ENCODE measurements around the gene DDI2.

The DDI2 gene

DNA sequence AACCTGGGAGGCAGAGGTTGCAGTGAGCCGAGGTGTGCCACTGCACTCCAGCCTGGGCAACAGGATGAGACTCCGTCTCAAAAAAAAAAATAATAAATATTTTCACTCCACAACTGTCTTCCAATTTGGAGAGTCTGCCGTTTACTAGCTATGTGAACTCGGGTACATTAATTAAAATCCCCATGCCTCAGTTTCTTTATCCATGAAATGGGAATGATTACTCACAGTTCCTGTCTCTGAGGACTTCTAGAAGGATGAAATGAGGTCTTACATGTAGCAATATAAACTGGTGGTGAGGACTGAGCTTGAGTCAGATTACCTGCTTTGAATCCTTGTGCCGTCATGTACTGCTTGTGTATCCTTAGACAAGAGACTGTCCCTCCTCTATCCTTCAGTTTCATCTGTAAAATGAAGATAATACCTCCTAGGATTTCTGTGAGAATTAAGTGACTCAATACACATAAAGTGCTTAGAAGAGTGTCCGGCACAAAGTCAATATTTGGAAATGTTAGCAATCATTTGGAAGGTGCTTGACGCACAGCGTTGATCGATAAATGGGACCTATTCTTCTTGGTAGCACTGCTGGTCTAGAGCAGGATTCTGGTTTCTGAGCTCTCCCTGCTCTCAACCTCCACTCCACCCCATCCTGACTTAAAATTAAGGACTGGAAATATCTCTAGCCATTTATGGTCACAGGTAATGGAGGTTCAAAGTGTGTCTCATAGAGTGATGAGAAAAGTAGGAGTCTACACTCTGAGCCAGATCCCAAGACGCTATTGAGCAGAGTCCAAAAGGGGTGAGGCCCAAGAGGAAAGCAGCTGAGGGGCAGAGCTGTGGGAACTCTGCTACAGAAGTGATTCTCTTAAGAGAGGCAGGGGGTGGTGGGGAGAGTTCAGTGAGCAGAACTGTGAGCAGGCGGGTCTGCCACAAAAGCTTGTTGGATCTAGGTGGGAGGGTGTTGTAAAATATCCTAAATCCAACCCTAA is 11.6 kb upstream of the DDI2 start:
- DNase-seq (ENCODE audit: low read depth in 3 of 3, low spot score in 1 of 3): no peak

DNA sequence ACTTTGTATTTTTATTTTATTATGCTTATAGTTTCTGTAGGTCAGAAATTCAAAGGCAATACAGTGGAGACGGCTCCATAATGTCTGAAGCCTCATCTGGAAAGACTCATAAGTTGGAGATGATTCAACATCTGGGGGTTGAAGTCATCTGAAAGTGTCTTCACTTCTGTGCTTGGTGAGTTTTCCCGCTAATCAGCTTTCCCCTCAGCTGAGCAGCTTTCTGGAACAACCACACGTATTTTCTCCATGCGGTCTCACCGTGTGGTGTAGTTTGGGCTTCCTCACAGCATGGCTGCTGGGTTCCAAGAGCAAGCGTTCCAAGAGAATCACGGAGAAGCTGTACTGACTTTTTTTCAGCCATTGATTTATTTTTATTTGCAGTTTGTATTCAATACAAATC is 7.6 kb upstream of the DDI2 start:
- no peak for DNase-seq (ENCODE audit: low read depth in 3 of 3, low spot score in 1 of 3)

DNA sequence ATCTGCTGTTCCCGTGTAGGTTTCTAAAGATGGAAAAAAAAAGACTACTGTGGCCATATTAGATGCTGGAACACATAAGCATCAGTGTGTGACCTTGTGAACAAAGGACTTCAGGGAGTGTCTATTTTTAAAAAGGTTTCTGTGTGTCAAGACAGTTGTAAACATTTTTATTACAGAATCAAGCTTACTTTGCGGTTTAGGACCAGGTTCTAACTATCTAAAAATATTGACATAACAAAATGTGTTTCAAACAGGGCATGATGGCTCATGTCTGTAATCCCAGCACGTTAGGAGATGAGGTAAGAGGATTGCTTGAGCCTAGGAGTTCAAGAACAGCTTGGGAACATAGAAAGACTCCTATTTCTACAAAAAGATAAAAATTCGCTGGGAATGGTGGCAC is 7.1 kb upstream of the DDI2 start:
- no peak for DNase-seq (ENCODE audit: low read depth in 3 of 3, low spot score in 1 of 3)

DNA sequence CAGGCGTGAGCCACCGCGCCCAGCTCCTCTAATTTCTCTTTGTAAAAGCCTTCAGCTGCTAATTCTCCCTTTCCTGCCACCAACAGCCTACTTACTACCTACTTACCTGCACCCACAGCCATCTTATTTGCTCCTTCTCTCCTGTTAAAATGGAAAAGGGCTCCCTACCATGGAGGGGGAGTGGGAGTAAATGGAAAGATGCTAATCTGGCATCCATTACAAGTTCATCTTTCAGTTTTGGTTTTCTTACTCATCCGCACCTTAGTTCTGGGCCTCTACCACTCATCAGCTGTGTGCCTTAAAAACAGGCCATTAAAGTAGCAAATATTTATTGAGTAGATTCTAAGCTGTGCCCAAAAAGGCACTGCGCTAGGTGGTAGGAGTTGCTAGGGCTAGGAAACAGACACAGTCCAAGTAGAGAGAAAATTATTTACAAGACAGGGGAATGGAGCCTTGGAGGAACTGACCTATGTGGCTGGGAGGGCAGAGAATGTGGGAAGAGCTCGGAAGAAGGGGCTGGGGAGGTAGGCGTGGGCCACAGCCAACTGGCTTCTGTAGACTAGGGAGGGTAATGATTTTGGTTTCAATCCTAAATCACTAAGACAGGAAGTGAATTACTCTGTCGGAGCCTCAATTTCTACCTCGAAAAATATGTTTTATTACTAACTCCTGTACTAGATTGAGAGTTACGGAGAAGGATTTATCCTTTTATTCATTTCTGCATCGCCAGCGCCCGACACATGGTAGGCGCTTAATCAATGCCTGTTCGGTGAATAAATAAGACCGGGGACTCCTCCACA is 685 bp upstream of the DDI2 start:
- no peak for DNase-seq (ENCODE audit: low read depth in 3 of 3, low spot score in 1 of 3)

DNA sequence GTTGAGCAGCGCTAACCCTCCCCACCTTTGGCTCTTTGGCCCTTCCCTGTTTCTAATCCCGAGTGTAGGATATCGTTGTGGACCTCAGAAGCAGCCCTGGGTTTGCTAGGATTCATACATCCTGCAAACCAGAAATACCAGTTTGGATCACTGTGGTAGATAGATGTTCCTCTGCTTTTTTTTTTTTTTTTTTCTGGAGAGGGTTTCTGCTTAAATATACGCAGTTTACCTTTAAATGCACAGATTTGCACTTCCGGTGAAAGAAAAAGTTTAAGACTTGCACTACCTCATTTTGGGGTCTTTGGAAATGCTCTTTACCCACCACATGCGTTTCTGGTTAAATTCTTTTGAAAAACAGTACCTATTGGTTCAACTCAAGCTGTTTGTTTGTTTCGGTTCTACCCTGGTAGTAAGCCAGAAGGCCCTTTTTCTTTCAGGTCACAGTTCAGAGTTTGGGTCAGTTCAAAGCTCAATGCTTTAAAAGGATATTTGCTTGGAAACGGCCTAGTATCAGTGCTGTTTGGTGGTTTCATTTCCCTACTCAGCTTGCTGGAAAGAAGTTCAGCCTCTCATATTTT is 908 bp downstream of the DDI2 start:
- DNase-seq (ENCODE audit: low read depth in 3 of 3, low spot score in 1 of 3): no peak

DNA sequence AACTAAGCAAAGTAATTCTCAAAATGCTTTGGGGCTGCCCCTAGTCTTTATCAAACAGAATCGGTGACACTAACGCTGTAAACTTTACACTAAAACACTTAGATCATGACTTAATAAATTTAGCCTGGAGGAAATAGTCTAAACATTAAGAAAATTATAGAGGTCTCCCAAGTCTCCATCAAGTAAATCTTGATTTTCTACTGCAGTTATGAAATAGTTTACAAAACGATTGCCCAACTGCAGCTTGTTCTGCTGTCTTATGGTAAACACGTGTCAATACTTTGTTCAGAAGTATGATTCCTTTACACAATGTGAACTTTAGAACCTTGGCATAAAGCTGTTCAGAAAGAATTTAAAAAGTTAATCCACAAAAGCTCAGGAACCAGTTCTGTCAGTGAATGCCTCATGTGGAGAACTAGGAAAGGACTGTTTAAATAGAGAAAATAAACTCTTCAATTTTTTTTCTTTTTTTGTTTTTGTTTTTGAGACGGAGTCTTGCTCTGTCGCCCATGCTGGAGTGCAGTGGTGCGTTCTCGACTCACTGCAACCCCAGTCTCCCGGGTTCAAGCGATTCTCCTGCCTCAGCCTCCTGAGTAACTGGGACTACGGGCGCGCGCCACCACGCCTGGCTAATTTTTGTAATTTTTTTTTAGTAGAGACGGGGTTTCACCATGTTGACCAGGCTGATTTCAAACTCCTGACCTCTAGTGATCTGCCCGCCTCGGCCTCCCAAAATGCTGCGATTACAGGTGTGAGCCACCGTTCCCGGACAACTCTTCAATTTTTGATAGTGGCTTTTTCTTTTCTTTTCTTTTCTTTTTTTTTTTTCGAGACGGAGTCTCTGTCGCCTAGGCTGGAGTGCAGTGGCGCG is 1.6 kb downstream of the DDI2 start:
- DNase-seq (ENCODE audit: low read depth in 3 of 3, low spot score in 1 of 3): no peak

DNA sequence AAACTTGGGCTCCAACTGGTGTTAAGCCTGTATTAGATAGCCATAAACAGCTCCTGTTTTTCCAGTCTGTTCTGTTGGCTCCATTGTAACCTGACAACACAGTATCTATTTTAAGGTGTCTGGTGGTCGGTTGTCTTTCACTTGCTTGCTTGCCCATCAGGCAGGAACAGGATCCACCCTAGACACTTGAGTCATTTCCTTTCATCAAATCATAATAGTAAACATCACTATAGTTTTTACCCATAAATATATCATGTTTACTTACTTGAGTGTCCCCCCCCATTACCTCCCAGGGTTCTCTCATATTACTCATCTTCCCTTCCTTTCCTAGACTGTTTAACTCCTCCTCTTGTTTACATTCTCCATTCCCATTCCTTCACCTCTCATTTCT is 2.9 kb downstream of the DDI2 start:
- no peak for DNase-seq (ENCODE audit: low read depth in 3 of 3, low spot score in 1 of 3)

DNA sequence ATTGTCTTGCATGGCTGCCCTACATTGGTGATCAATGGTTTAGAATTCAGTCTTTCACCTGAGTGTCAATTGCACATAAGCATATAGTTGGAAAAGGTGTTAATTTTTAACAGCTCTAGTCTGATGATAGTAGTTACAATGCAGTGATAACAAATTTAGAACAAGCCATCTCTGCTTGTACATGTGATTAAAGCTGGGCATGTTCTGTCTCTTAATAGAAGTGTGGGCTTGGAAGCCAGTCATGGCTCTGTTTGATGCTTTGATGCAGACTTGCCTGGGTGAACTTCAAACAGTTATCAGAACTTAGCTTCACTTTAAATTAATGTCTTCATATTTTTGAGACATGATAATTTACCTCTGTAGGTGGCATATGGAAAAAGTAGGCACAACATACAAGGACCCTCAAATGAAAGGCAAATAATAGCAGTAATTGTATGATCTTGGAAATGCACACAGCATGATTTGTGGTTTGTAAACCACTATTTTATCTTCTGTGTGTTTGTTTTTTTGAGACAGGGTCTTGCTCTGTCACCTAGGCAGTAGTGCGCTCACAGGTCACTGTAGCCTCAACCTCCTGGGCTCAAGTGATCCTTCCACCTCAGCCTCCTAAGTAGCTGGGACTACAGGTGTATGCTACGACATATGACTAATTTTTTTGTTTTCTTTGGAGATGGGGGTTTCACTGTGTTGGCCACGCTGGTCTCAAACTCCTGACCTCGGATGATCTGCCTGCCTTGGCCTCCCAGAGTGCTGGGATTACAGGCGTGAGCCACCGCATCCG is 3.8 kb downstream of the DDI2 start:
- DNase-seq (ENCODE audit: low read depth in 3 of 3, low spot score in 1 of 3): no peak

DNA sequence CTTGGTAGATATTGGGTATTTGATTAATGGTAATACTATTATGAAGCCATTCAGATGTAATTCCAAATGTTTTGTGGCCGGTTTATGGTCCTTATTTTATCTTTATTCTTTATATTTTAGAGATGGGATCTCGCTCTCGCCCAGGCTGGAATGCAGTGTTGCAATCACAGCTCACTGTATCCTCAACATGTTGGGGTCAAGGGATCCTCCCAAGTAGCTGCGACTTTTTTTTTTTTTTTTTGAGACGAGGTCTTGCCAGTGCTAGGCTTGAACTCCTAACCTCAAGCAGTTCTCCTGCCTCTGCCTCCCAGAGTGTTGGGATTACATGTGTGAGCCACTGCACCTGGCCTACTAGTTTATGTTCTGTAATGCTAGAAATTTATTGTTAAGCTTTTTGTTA is 4.7 kb downstream of the DDI2 start:
- DNase-seq (ENCODE audit: low read depth in 3 of 3, low spot score in 1 of 3): no peak

DNA sequence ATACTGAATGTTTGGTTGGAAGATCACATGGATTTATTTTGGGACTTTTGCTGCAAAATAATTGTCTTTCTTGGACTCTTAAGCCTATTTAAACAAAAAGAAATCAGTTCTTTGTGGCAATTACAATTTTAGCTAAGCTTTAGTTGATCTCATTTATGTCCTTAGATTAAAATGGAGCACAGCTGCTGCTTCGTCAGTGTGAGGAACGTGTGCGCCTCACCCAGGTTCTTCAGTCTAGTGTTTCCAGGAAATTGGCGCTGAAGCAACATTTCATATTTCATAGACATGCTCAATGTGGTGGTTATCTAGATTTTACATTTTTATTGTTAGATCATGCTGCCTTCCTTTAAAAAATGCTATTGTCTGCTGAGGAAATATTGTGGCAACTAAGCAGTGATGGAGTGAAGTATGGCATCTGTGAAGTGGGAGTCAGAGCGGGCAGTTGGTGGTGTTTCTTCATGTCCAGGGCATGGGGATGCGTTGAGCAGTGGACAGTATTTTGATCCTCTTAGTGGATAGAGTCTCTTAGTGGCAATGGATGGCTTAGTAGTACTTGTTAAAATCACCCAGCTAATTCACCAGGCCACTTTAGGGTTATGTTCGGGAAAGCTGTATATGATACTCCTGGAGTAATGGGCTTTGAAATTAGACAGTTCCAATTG is 5.6 kb downstream of the DDI2 start:
- DNase-seq (ENCODE audit: low read depth in 3 of 3, low spot score in 1 of 3): no peak

DNA sequence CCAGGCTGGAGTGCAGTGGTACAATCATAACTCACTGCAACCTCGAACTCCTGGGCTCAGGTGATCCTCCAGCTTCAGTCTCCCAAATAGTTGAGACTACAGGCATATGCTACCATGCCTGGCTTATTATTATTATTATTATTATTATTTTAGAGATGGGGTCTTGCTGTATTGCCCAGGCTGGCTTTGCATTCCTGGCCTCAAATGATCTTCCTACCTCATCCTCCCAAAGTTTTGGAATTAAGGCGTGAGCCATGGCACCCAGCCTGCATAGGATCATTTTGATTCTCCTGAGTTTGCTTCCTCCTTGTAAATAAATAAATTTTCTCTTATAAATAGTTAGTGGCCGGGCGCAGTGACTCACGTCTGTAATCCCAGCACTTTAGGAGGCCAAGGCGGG is 6.2 kb downstream of the DDI2 start:
- no peak for DNase-seq (ENCODE audit: low read depth in 3 of 3, low spot score in 1 of 3)

DNA sequence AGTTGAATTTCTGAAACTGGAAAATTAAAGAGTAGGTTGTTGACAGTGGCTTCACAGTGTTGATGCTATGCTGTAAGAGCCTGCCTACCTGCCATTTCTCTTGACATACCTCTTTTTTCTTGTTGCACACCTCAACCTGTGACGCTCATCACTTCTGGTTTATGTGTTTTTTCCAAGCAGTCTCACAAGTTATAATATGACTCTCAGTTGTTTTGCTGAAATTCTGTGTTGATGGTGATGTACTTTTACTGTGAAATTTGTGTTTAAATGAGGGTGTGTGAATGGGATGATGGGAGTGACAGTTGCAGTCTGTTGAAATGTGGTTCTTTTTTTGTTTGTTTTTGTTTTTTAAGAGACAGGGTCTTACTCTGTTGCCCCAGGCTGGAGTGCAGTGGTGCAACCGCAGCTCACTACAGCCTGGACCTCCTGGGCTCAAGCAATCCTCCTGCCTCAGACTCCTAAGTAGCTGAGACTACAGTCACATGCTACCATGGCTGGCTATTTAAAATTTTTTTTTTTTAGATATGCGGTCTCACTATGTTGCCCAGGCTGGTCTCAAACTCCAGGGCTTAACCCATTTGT is 7.0 kb downstream of the DDI2 start:
- DNase-seq (ENCODE audit: low read depth in 3 of 3, low spot score in 1 of 3): no peak

DNA sequence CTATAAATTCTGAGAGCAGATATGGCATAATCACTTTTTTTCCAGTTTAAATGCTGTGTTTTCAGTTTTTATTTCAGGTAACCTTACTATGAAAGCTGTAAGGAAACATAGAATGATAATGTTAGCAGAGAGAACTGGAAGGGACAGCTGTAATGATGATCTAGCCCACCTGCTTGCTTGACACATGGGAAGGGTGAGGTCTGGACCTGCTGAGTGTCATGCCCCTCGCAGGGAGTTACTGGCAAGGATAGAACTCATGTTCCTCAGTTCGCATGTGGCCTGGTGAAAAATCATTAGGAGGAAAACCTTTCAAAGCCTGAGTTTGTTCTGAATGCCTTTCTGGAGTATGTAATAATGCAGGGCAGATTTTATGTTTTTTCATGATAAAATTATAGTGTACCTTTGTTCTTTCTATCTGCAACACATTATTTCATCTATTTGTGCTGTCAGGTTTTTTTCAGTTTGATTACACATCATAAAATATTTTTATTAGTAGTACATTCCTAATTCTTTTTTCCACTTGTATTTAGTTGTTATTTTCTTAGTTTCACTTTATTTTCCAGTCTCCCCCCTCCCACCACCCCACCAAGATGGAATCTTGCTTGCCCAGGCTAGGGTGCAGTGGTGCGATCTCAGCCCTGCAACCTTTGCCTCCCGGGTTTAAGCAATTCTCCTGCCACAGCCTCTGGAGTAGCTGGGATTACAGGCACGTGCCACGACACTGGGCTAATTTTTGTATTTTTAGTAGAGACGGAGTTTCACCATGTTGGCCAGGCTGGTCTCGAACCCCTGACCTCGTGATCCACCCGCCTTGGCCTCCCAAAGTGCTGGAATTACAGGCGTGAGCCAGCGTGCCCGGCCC is 8.0 kb downstream of the DDI2 start:
- no peak for DNase-seq (ENCODE audit: low read depth in 3 of 3, low spot score in 1 of 3)

DNA sequence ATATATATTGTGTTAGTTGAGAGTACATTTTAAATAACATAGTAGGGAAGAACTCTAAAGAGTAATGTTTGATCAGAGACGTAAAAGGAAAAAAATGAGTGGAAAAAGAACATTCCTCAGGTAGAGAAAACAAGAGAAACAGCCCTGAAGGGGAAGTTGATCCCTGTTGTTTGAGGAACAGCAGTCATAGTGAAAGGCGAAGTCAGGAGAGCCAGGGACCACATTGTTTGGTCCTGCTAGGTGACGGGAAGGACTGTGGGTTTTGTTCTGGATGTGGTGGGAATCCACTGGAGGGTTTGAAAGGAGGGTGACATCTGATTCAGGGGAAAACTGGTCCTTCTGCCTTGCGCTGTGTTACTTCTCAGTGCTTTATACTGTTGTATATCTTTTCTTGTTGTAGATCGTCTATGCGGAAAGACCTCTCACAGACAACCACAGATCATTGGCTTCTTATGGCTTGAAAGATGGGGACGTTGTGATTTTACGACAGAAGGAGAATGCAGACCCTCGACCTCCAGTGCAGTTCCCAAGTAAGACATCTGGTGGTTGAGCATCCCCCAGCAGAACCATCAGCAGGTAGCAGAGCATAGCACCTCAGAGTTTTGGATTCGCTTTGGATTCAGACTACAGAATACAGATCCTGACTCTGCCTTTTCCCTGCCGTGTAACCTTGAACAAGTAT is 9.2 kb downstream of the DDI2 start:
- DNase-seq (ENCODE audit: low read depth in 3 of 3, low spot score in 1 of 3): no peak

DNA sequence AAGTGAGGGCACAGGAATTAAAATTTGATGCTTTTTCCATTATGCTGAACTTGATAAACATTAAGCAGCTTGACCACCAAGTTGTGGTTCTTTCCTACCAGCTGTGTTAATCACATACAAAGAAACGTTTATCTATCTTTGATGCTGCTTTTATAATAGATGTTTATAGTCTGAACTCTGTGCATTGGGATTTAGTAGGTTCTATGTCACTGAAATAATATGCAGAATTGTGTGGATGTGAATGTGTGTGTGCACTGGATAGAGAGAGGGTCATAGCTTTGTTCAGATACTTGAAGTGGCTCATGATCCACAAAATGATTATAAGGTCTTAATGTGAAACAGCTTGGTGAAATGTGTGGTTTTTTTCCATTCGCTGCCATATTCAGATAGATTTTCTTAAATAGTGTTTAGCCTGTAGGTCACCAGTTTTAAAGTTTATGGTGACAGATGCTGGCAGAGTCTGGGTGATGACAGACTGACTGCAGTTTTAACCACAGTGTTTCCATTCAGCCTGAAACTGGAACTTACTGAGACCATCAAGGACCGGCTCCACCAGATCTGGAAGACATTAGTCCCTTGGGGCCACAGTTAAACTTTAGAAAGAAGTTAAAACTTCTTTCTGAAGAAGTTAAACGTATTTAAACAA is 10.2 kb downstream of the DDI2 start:
- no peak for DNase-seq (ENCODE audit: low read depth in 3 of 3, low spot score in 1 of 3)

DNA sequence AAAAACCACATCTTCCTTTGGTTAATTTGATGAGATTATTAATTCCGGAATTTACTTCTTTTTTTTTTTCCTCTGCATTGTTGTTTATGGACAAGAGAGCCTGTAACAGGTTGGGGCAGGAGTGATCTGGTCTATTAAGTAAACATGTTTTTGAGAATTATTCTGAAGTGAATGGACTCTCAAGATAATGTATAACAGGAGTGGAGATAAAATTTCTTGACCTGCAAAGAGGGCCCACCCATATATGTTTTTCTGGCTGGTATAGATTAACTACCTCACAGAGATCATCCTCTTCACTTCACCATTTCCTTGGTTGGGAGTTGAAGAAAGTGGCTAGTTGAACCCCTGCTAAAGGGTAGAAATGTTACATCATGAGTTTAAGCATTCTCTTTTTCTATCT is 10.7 kb downstream of the DDI2 start:
- DNase-seq (ENCODE audit: low read depth in 3 of 3, low spot score in 1 of 3): no peak

DNA sequence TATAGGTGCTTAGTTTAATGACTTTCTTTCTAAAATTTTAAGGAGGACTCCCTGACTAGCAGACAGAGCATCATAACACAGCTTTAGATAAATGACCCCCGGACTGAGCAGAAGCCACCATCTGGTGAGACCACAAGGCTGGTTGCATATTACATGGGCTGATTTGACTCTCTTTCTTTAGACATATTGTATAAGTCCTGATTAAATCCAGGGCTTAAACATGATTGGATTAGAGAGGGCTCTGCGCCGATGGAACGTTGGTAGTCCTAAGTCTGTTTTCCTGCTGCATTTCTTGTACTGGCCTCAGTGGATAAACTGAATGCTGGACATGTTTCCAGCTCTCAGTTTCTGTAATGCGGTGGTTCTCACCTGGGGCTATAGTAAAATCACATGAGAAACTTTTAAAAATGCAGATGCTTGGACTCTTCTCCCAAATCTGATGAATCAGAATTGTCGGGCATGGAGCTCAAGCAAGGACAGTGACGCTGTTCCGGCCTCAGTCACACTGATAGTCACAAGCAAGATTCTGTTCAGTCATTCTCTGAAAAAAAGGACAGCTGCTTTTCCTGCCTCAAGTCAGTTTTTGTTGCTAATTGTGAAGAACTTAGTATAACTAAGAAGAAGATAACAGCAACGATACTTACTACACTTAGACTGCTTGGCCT is 16.6 kb downstream of the DDI2 start:
- DNase-seq (ENCODE audit: low read depth in 3 of 3, low spot score in 1 of 3): no peak
